Calu3 (cell line): ENCODE measurements around the gene PAGE2B. TPM values are rescaled to one million over a fixed set of nuclear protein-coding genes. Genes with fewer than 3 reads are reported as not detected.

Source experiments
- Bru-seq: library from RNA; stranded (reverse); fragments of 400-500 nt; gene quantifications from one replicate; lab custom pipeline; 2021; lab: Mats Ljungman, UMichigan
- BruChase-seq, 2 experiments: library from RNA; stranded (reverse); fragments of 400-500 nt; gene quantifications; one replicate each; lab custom pipeline; 2021; lab: Mats Ljungman, UMichigan
- BruUV-seq: library from RNA; stranded (reverse); fragments of 400-500 nt; replicated peaks from 2 replicates; lab custom pipeline; 2021; lab: Mats Ljungman, UMichigan
- CTCF ChIA-PET: fragments of 300-600 bp; sonication (Branson Sonifier 250); formaldehyde crosslinking; loops from one replicate; lab custom pipeline; 2022; ENCODE audit warnings: antibody characterized with exemption; lab: Charles Lee
- DNase-seq: peaks from one replicate; pipeline ENCODE4 v3.0.0; 2022
- H3K27ac Mint-ChIP-seq: one replicate; pipeline ENCODE4 v1.8.0; 2022; ENCODE audit warnings: mixed read lengths; ENCODE audit not compliant: unreplicated experiment
- H3K27me3 Mint-ChIP-seq: one replicate; pipeline ENCODE4 v1.8.0; 2022; ENCODE audit warnings: mixed read lengths; ENCODE audit not compliant: unreplicated experiment
- H3K36me3 Mint-ChIP-seq: one replicate; pipeline ENCODE4 v1.8.0; 2022; ENCODE audit warnings: mild to moderate bottlenecking, moderate library complexity, mixed read lengths; ENCODE audit not compliant: insufficient read depth, unreplicated experiment
- H3K4me1 Mint-ChIP-seq: one replicate; pipeline ENCODE4 v1.8.0; 2022; ENCODE audit warnings: mild to moderate bottlenecking, low read depth, mixed read lengths; ENCODE audit not compliant: unreplicated experiment
- H3K4me3 Mint-ChIP-seq: one replicate; pipeline ENCODE4 v1.8.0; 2022; ENCODE audit warnings: mild to moderate bottlenecking, low read depth, moderate library complexity, mixed read lengths; ENCODE audit not compliant: unreplicated experiment
- H3K9me3 Mint-ChIP-seq: one replicate; pipeline ENCODE4 v1.8.0; 2022; ENCODE audit warnings: low read depth, mixed read lengths; ENCODE audit not compliant: unreplicated experiment
- intact Hi-C: fragments of 100-400 bp; cut with micrococcal nuclease; formaldehyde crosslinking; loops from one replicate; pipeline ENCODE4 v1.10.0; 2022; ENCODE audit not compliant: unreplicated experiment
- long read RNA-seq: library from polyadenylated mRNA; stranded (forward); transcript quantifications from one replicate; pipeline ENCODE4 v2.0.0, GENCODE V29; 2022
- total RNA-seq: library from RNA; stranded (reverse); gene quantifications from 2 replicates; pipeline ENCODE4 v1.2.3, GENCODE V29; 2022
- TF ChIP-seq, protein P1 (sequence below): fragments of 200-600 bp; IDR thresholded peaks from one replicate; pipeline ENCODE4 v1.8.0; 2022; ENCODE audit warnings: antibody characterized with exemption; ENCODE audit not compliant: unreplicated experiment

PAGE2B gene, protein sequence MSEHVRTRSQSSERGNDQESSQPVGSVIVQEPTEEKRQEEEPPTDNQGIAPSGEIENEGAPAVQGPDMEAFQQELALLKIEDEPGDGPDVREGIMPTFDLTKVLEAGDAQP
- not detected in 2 replicates for total RNA-seq
- not detected for Bru-seq, nascent RNA
- BruChase-seq, experiment 1, labeled RNA remaining after a 6-hour chase: percentile 21 among the genes with signal in this experiment
- BruChase-seq, experiment 2, labeled RNA remaining after a 2-hour chase: percentile 23 among the genes with signal in this experiment
- long read RNA-seq: 0 reads

DNA sequence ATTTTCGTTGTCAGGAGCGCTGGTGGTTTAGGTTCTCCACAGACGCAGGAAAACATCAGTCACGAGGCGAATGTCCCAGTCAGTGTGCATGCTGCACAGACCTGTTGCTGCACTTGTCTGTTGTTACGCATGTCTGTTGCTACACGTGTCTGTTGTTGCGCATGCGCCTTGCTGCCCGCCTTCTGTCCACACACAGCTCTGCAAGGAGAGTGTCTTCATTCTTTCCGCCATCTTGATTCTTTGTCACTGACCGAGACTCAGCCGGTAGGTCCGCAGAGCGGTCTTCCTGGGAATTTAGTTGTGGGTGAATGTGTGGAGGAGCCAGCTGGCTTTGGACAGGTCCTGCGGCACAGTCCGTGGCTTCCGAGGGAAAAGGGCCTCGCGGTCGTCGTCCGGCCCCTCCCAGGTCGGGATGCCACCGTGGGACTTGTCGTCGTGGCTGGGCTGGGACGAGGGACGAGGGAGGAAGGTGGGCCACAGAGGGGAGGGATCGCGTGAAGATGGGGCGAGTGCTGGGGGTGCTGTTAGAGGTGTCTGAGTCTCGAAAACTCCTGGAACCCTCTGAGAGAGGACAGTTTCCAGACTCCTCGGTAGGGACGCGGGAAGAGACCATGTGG lies at the start of gene PAGE2B:
TSS of gene PAGE2B (plus strand) at position 180 of the 617 bp plus-strand sequence. CDS start 1,012 bp downstream, outside the sequence.
- H3K4me1 Mint-ChIP-seq: no peaks in the 10 kb centered on the region
- H3K4me3 Mint-ChIP-seq: no peak within 1 kb of the TSS
- no TSS peak for BruUV-seq
- no peaks in the 10 kb centered on the region for H3K9me3 Mint-ChIP-seq
- no peaks in the 10 kb centered on the region for H3K27me3 Mint-ChIP-seq
- intact Hi-C loops: no loop called here
- H3K36me3 Mint-ChIP-seq: no peaks in the 10 kb centered on the region
- H3K27ac Mint-ChIP-seq: no peak within 1 kb of the TSS
- CTCF ChIA-PET: no interaction called here
- no peak for DNase-seq
- TF ChIP-seq, protein P1, sequence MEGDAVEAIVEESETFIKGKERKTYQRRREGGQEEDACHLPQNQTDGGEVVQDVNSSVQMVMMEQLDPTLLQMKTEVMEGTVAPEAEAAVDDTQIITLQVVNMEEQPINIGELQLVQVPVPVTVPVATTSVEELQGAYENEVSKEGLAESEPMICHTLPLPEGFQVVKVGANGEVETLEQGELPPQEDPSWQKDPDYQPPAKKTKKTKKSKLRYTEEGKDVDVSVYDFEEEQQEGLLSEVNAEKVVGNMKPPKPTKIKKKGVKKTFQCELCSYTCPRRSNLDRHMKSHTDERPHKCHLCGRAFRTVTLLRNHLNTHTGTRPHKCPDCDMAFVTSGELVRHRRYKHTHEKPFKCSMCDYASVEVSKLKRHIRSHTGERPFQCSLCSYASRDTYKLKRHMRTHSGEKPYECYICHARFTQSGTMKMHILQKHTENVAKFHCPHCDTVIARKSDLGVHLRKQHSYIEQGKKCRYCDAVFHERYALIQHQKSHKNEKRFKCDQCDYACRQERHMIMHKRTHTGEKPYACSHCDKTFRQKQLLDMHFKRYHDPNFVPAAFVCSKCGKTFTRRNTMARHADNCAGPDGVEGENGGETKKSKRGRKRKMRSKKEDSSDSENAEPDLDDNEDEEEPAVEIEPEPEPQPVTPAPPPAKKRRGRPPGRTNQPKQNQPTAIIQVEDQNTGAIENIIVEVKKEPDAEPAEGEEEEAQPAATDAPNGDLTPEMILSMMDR: no peak

DNA sequence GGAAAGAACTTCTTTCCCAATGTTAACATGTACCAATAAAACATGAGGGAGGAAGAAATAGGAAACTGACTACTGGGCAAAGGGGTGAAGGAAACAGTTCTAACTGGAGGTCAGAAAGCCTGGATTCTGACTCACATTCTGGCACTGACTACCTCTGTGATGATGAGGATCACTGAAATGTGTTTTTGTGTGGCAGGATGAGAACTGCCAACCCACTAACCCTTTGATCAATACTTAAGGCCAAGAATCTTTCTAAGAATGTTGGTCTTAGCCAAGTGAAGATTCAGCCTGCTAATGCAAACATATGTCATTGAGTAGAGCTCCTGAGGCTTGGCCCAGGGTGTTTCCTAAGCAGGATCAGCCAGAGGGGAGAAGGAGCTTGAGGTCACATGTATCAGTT lies 48.7 kb upstream of the PAGE2B start:
- intact Hi-C loops: no loop called here

DNA sequence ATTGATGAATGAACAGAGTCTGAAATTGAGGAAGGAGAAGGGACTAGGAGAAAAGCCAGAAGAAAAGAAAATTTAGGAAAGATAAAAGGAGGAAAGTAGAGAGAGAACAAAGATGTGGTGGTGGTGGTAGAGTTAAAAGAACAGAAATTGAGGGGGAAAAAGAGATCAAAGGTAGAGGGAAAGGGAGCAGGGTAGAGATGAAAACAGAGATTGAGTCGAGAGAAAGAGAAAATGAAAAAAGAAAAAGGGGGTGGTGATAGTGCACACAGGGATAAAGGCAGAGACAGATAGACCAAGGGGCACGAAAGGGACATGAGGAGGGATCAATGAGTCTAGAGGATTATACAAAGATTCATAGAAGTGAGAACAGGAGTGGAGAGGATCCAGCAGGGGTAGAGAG lies 48.0 kb upstream of the PAGE2B start:
- no peaks in the 10 kb centered on the region for H3K9me3 Mint-ChIP-seq
- no peak overlapping the region for H3K4me3 Mint-ChIP-seq
- TF ChIP-seq, protein P1: no peak
- DNase-seq: no peak
- BruUV-seq: no TSS peak
- H3K27me3 Mint-ChIP-seq: no peaks in the 10 kb centered on the region
- CTCF ChIA-PET: no interaction called here
- intact Hi-C loops: no loop called here
- peaks cover 21% of the 10 kb centered on the region for H3K4me1 Mint-ChIP-seq
- no peaks in the 10 kb centered on the region for H3K36me3 Mint-ChIP-seq
- no peak overlapping the region for H3K27ac Mint-ChIP-seq

More for the DNA sequence above, 48.7 kb upstream of the PAGE2B start:
- BruUV-seq: no TSS peak
- Mint-ChIP-seq H3K9me3 (no peaks in the 10 kb centered on the region), H3K4me1 (peaks cover 21% of the 10 kb centered on the region), H3K27me3 (no peaks in the 10 kb centered on the region), H3K4me3 (no peak overlapping the region), H3K27ac (no peak overlapping the region), H3K36me3 (no peaks in the 10 kb centered on the region)
- CTCF ChIA-PET: no interaction called here
- no peak for DNase-seq
- TF ChIP-seq, protein P1: no peak

DNA sequence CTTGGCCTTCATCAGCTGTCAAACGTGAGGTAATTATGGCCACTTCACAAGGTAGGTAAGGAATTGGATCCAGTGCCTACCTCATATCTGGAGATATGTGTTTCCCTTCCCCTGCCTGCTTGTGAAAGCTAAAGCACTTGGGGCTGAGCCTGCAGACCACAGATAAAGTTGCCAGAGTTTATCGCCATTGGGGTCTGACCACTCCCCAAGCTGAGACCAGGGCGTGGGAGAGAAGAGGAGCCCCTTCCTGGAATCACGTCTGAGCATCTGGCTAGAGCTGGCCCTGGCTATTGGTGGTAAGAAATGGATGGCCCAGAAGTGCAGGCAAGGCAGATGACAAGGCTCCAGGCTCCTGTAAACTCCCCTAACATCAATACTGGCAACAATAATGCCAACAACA lies 46.8 kb upstream of the PAGE2B start:
- H3K4me3 Mint-ChIP-seq: no peak overlapping the region
- H3K4me1 Mint-ChIP-seq: peaks cover 27% of the 10 kb centered on the region
- intact Hi-C loops: no loop called here
- H3K36me3 Mint-ChIP-seq: peaks cover 2% of the 10 kb centered on the region
- CTCF ChIA-PET: no interaction called here
- no peak for DNase-seq
- TF ChIP-seq, protein P1: no peak
- BruUV-seq: no TSS peak
- no peaks in the 10 kb centered on the region for H3K27me3 Mint-ChIP-seq
- no peak overlapping the region for H3K27ac Mint-ChIP-seq
- H3K9me3 Mint-ChIP-seq: no peaks in the 10 kb centered on the region
